K562 (cell line): ENCODE data around the gene PDE11A. TPM values are rescaled to one million over a fixed set of nuclear protein-coding genes. Genes with fewer than 3 reads are reported as not detected.

Experiments
- ATAC-seq: fragments of 200-7000 bp; cut with Tn5 transposase; 3 replicates; pipeline ENCODE4 v1.9.1; 2020; ENCODE audit warnings: moderate library complexity
- BruUV-seq: library from RNA; stranded (reverse); fragments of 400-500 nt; replicated peaks from 2 replicates; lab custom pipeline; 2021; lab: Mats Ljungman, UMichigan
- CTCF ChIA-PET: fragments of 300-600 bp; formaldehyde crosslinking; extraction: SDS; loops from one replicate; lab custom pipeline; 2021; ENCODE audit warnings: low intra/inter-chr PET ratio; lab: Yijun Ruan, JAX
- POLR2A ChIA-PET: fragments of 300-600, 350-650 bp; sonication (Branson Sonifier 250); formaldehyde crosslinking; extraction: SDS; loops from one replicate; lab custom pipeline; 2021; ENCODE audit warnings: antibody characterized with exemption, inconsistent platforms; lab: Yijun Ruan, JAX
- DNase-seq, 4 experiments: peaks; one replicate each; pipeline versions ENCODE4 v3.0.0 to v3.0.0-alpha.2; 2011 to 2018; ENCODE audit warnings: low spot score in 3 of 4, mixed read lengths in 3 of 4; ENCODE audit errors: extremely low read depth in 1 of 4
- FAIRE-seq: peaks from 2 replicates; lab custom pipeline; 2011; peaks lifted over from hg19 to GRCh38; lab: Jason Lieb, UNC
- H2AFZ ChIP-seq: 2 replicates; pipeline ENCODE4 v1.6.0; 2011; ENCODE audit warnings: low read depth, low read length, control low read depth, inconsistent platforms
- H3K27ac ChIP-seq: fragments of 200-600 bp; 3 replicates; pipeline ENCODE4 v1.8.0; 2011; ENCODE audit warnings: low read depth, mild to moderate bottlenecking, control low read depth, inconsistent platforms, low read length, moderate library complexity, mixed read lengths; ENCODE audit errors: extremely low read depth
- H3K27me3 ChIP-seq, 2 experiments: fragments of 300-600 bp in 1 of 2; 2 replicates in 1 of 2; 3 replicates in 1 of 2; pipeline versions ENCODE4 v1.6.0 to v1.8.0; 2011; ENCODE audit warnings: inconsistent platforms in 2 of 2, low read length in 2 of 2, mild to moderate bottlenecking in 1 of 2, mixed read lengths in 1 of 2, moderate library complexity in 1 of 2; ENCODE audit not compliant: control insufficient read depth in 2 of 2, insufficient read depth in 2 of 2
- H3K36me3 ChIP-seq: fragments of 300-600 bp; 3 replicates; pipeline ENCODE4 v1.8.0; 2011; ENCODE audit warnings: mild to moderate bottlenecking, low read length, inconsistent platforms; ENCODE audit not compliant: control insufficient read depth, insufficient read depth
- H3K4me1 ChIP-seq, 2 experiments: fragments of 200-600 bp in 1 of 2; replicated peaks in 1 of 2; 2 replicates in 1 of 2; 3 replicates in 1 of 2; pipeline versions ENCODE4 v1.5.1 to v1.8.0; 2011; ENCODE audit warnings: inconsistent platforms in 2 of 2, low read length in 2 of 2, mild to moderate bottlenecking in 1 of 2, mixed read lengths in 1 of 2, moderate library complexity in 1 of 2; ENCODE audit not compliant: control insufficient read depth in 2 of 2, insufficient read depth in 2 of 2
- H3K4me2 ChIP-seq: 2 replicates; pipeline ENCODE4 v1.6.1; 2011; ENCODE audit warnings: low read length, control low read depth, inconsistent platforms, mixed read lengths; ENCODE audit not compliant: insufficient read depth
- H3K4me3 ChIP-seq: fragments of 200-600 bp; sonication (generic), shearing (Covaris generic); 2 replicates; pipeline ENCODE4 v1.5.1; 2016; ENCODE audit warnings: control low read depth, inconsistent platforms
- H3K79me2 ChIP-seq: fragments of 200-600 bp; 3 replicates; pipeline ENCODE4 v1.8.0; 2011; ENCODE audit warnings: low read length, inconsistent platforms; ENCODE audit not compliant: control insufficient read depth, insufficient read depth
- H3K9ac ChIP-seq, 2 experiments: 2 replicates each; pipeline versions ENCODE4 v1.6.0 to v1.6.1; 2011; ENCODE audit warnings: low read depth in 2 of 2, low read length in 2 of 2, control low read depth in 1 of 2, inconsistent platforms in 1 of 2, mild to moderate bottlenecking in 1 of 2, mixed read lengths in 1 of 2; ENCODE audit not compliant: insufficient read depth in 1 of 2
- H3K9me1 ChIP-seq: one replicate; pipeline ENCODE4 v1.6.0; 2011; ENCODE audit warnings: inconsistent platforms, mild to moderate bottlenecking, low read length, moderate library complexity; ENCODE audit not compliant: control insufficient read depth, insufficient read depth
- H3K9me3 ChIP-seq: replicated peaks from 2 replicates; pipeline ENCODE4 v1.5.1; 2011; ENCODE audit warnings: low read depth, low read length, inconsistent platforms; ENCODE audit not compliant: control insufficient read depth, insufficient read depth
- H4K20me1 ChIP-seq: replicated peaks from 2 replicates; pipeline ENCODE4 v1.6.1; 2011; ENCODE audit warnings: low read length, inconsistent platforms, mixed read lengths; ENCODE audit not compliant: control insufficient read depth, insufficient read depth
- ARHGAP35 ChIP-seq: fragments of 450-650 bp; IDR thresholded peaks from 2 replicates; pipeline ENCODE4 v1.6.1; 2018; ENCODE audit not compliant: partially characterized antibody
- CEBPG ChIP-seq, 3 experiments: fragments of 200-800 bp in 1 of 3; sonication (Bioruptor generic) in 1 of 3; sonication (generic) in 1 of 3; formaldehyde crosslinking in 1 of 3; IDR thresholded peaks in 2 of 3; conservative IDR thresholded peaks in 1 of 3; 2 replicates each; pipeline versions ENCODE4 v1.6.1 to v1.8.0; 2016 to 2022; ENCODE audit warnings: missing compliant biosample characterization in 2 of 3, missing genetic modification characterization in 2 of 3, mild to moderate bottlenecking in 1 of 3, missing genetic modification reagents in 1 of 3
- FUS ChIP-seq: fragments of 200-400 bp; formaldehyde crosslinking; optimal IDR thresholded peaks from 2 replicates; pipeline ENCODE3; 2017; ENCODE audit warnings: low read depth, low read length
- HIVEP1 ChIP-seq: fragments of 250-450 bp; sonication (Bioruptor Pico); IDR thresholded peaks from 2 replicates; pipeline ENCODE4 v1.4.0; 2020; ENCODE audit warnings: mild to moderate bottlenecking
- KAT7 ChIP-seq: sonication (generic); formaldehyde crosslinking; IDR thresholded peaks from 2 replicates; pipeline ENCODE4 v1.8.0; 2022; ENCODE audit warnings: missing genetic modification reagents, mild to moderate bottlenecking, borderline replicate concordance
- MAZ ChIP-seq, 2 experiments: fragments of 450-650 bp in 1 of 2; sonication (generic) in 1 of 2; formaldehyde crosslinking; IDR thresholded peaks in 1 of 2; conservative IDR thresholded peaks in 1 of 2; 2 replicates each; pipeline versions ENCODE4 v1.4.0 to v1.5.0; 2020; ENCODE audit warnings: mild to moderate bottlenecking in 1 of 2, missing genetic modification reagents in 1 of 2
- NFATC3 ChIP-seq: fragments of 450-650 bp; IDR thresholded peaks from 2 replicates; pipeline ENCODE4 v1.6.1; 2017; ENCODE audit warnings: mild to moderate bottlenecking
- POU5F1 ChIP-seq: fragments of 150-350 bp; IDR thresholded peaks from 2 replicates; pipeline ENCODE4 v1.6.1; 2014; ENCODE audit warnings: borderline replicate concordance, low read length, low read depth, mild to moderate bottlenecking; ENCODE audit not compliant: partially characterized antibody
- RBFOX2 ChIP-seq: fragments of 200-400 bp; formaldehyde crosslinking; IDR thresholded peaks from 2 replicates; pipeline ENCODE4 v1.6.1; 2017; ENCODE audit warnings: low read depth, mild to moderate bottlenecking, low read length, moderate library complexity
- ZFP1 ChIP-seq: fragments of 450-650 bp; formaldehyde crosslinking; IDR thresholded peaks from 2 replicates; pipeline ENCODE4 v1.4.0; 2020; ENCODE audit warnings: mild to moderate bottlenecking, mixed read lengths
- ZNF239 ChIP-seq: fragments of 250-450 bp; sonication (Bioruptor Pico); IDR thresholded peaks from 2 replicates; pipeline ENCODE4 v1.4.0; 2020; ENCODE audit warnings: mild to moderate bottlenecking
- ZNF24 ChIP-seq: fragments of 450-650 bp; IDR thresholded peaks from 2 replicates; pipeline ENCODE4 v1.6.1; 2016
- ZNF347 ChIP-seq: fragments of 450-650 bp; formaldehyde crosslinking; IDR thresholded peaks from 2 replicates; pipeline ENCODE4 v1.4.0; 2020; ENCODE audit warnings: low read depth, mild to moderate bottlenecking, moderate library complexity
- ZNF79 ChIP-seq: fragments of 250-450 bp; sonication (Bioruptor Pico); IDR thresholded peaks from 2 replicates; pipeline ENCODE4 v1.4.0; 2020; ENCODE audit warnings: low read depth, mild to moderate bottlenecking, moderate library complexity
- WGBS: fragments of 100-300 bp; shearing (Covaris generic); methylation state at CpG from one replicate; pipeline ENCODE4 v1.1.6; 2016; ENCODE audit warnings: low coverage, mixed read lengths; ENCODE audit not compliant: insufficient coverage; ENCODE audit errors: missing lambda C conversion rate; 5-methylcytosine and 5-hydroxymethylcytosine counted together
- in situ Hi-C: fragments of 300-500 bp; cut with MboI; formaldehyde crosslinking; loops from 4 replicates; pipeline ENCODE4 v1.15.0; 2018; ENCODE audit warnings: inconsistent platforms, mixed read lengths
- intact Hi-C: fragments of 100-400 bp; cut with micrococcal nuclease; formaldehyde crosslinking; loops from 2 replicates; pipeline ENCODE4 v1.14.2; 2022
- polyA plus RNA-seq, 8 experiments: library from polyadenylated mRNA; depleted of rRNA in 4 of 8; stranded (reverse) in 5 of 8; unstranded in 3 of 8; fragments of >200 nt; fragmentation: Nextera tagmentation in 2 of 8; fragmentation: Illumina TruSeq in 1 of 8; extraction: Ambion mirVana in 2 of 8; extraction: Trizol in 1 of 8; gene quantifications; 2 replicates each; pipeline versions ENCODE4 v1.2.1 to v1.2.3, GENCODE V29; 2011 to 2014; ENCODE audit warnings: inconsistent platforms in 1 of 8, missing spikeins in 1 of 8
- total RNA-seq, 7 experiments: library from RNA; depleted of rRNA in 6 of 7; stranded (reverse); fragments of >200 nt in 6 of 7; fragmentation: Illumina TruSeq in 2 of 7; extraction: Trizol in 2 of 7; gene quantifications; 2 replicates each; pipeline versions ENCODE4 v1.2.1 to v1.2.3, GENCODE V29; 2011 to 2021; ENCODE audit warnings: low replicate concordance in 1 of 7
- TF ChIP-seq, protein P1 (sequence below): sonication (generic); formaldehyde crosslinking; IDR thresholded peaks from 2 replicates; pipeline ENCODE4 v1.8.0; 2022; ENCODE audit warnings: mild to moderate bottlenecking, missing genetic modification reagents
- TF ChIP-seq, protein P2 (sequence below): fragments of 250-450 bp; sonication (Bioruptor Pico); IDR thresholded peaks from 2 replicates; pipeline ENCODE4 v1.5.0; 2021; ENCODE audit warnings: mild to moderate bottlenecking, borderline replicate concordance
- TF ChIP-seq, protein P3 (sequence below): sonication (generic); formaldehyde crosslinking; IDR thresholded peaks from 2 replicates; pipeline ENCODE4 v1.8.1; 2023; ENCODE audit warnings: mild to moderate bottlenecking, missing genetic modification reagents

The PDE11A gene
- total and polyA plus RNA-seq, 9 of the 15 experiments (the other 6 are each of a cell fraction or from before 2014, with no cell fraction given): 3.2 to 22.1 (median 5.7) TPM

DNA sequence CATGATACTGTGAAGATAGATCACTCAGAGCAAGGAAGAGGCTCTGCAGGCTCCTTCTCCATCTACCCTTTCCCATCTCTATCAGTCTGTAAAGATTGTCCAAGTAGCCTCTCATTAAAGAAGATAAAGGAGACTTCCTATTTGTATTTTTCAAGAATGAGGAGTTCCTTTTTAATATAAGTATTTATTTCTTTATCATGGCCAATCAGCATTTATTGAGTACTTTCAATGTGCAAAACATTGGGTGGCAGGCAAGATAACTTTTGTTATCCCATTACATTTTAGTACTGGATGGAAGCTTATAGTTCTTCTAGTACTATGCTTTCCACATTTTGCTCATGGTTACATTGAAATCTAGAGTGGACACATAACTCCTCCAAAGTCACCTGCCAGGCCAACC is 3.6 kb upstream of the PDE11A start (continued):
- 0 out of 2 replicates have a peak, but pooled peaks have one; percentile 16 for TF ChIP-seq RBFOX2

DNA sequence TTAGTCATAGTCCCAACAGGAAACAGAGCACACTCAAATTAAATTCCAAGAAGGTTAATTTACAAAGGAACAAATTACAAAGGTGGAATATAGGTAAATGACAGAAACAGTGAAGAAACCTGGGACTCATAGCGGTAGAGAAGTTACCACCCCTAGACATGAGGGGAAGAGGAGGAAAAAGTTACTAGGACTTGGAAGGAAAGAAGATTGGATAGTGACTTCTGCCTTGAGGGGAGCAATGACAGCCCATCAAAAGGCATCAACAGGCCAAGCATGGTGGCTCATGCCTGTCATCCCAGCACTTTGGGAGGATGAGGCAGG is 2.4 kb upstream of the PDE11A start:
- Histone ChIP-seq H3K9me1 (no peaks in the 10 kb centered on the region), H4K20me1 (no peaks in the 10 kb centered on the region), H3K27ac (peak overlapping the region; percentile 58), H3K27me3 (no peaks in the 10 kb centered on the region), H3K9ac (peak overlapping the region in 1 of 2 experiments; percentile 52; a peak in 2 of 4 replicates), H3K36me3 (no peaks in the 10 kb centered on the region), H3K4me1 (peaks cover 27 to 50% of the 10 kb centered on the region in 2 experiments), H2AFZ (peak overlapping the region; percentile 78), H3K4me2 (peak overlapping the region; percentile 78), H3K4me3 (no peak overlapping the region), H3K79me2 (0 out of 3 replicates have a peak, but pooled peaks cover 3% of the 10 kb centered on the region), H3K9me3 (no peaks in the 10 kb centered on the region)
- POLR2A ChIA-PET: interaction anchor here (0.7 to 2.1 kb wide), 4 partner anchors 9 to 206 kb away, joined by 3 to 4 read pairs (median 4); no protein-coding TSS in a partner anchor
- CTCF ChIA-PET: interaction anchor here (0.6 kb wide), 1 partner anchor 147 kb away, joined by 3 read pairs; no protein-coding TSS in a partner anchor
- DNase-seq (no peak), FAIRE-seq (no peak), ATAC-seq (no peak)
- WGBS: 6% methylated on average over 1 of the region's 1 CpG
- intact Hi-C loops (no loop called here), in situ Hi-C loops (no loop called here)
- BruUV-seq: no TSS peak
- no peak for TF ChIP-seq POU5F1
- TF ChIP-seq MAZ (CRISPR knock-in tag; conservative IDR thresholded peaks at IDR 0.05 in 1 of 2, IDR thresholded peaks at IDR 0.05 in 1 of 2): 0 out of 4 replicates have a peak, but pooled peaks of 1 of the 2 experiments have one; percentile 11
- TF ChIP-seq, protein P1, sequence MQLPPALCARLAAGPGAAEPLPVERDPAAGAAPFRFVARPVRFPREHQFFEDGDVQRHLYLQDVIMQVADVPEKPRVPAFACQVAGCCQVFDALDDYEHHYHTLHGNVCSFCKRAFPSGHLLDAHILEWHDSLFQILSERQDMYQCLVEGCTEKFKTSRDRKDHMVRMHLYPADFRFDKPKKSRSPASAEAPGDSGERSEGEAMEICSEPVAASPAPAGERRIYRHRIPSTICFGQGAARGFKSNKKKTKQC: no peak
- TF ChIP-seq KAT7 (CRISPR knock-in tag): no peak
- no peak for TF ChIP-seq ZNF24
- TF ChIP-seq ZNF79 (CRISPR knock-in tag): no peak
- no peak for TF ChIP-seq CEBPG (CRISPR knock-in tag; IDR thresholded peaks at IDR 0.05)
- TF ChIP-seq CEBPG (tag; conservative IDR thresholded peaks at IDR 0.05 in 1 of 2, IDR thresholded peaks at IDR 0.05 in 1 of 2): no peak
- TF ChIP-seq HIVEP1 (CRISPR knock-in tag): no peak
- TF ChIP-seq, protein P2, sequence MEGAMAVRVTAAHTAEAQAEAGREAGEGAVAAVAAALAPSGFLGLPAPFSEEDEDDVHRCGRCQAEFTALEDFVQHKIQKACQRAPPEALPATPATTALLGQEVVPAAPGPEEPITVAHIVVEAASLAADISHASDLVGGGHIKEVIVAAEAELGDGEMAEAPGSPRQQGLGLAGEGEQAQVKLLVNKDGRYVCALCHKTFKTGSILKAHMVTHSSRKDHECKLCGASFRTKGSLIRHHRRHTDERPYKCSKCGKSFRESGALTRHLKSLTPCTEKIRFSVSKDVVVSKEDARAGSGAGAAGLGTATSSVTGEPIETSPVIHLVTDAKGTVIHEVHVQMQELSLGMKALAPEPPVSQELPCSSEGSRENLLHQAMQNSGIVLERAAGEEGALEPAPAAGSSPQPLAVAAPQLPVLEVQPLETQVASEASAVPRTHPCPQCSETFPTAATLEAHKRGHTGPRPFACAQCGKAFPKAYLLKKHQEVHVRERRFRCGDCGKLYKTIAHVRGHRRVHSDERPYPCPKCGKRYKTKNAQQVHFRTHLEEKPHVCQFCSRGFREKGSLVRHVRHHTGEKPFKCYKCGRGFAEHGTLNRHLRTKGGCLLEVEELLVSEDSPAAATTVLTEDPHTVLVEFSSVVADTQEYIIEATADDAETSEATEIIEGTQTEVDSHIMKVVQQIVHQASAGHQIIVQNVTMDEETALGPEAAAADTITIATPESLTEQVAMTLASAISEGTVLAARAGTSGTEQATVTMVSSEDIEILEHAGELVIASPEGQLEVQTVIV: peak; percentile 24; the same call in 1 of the 2 replicates
- TF ChIP-seq, protein P3, sequence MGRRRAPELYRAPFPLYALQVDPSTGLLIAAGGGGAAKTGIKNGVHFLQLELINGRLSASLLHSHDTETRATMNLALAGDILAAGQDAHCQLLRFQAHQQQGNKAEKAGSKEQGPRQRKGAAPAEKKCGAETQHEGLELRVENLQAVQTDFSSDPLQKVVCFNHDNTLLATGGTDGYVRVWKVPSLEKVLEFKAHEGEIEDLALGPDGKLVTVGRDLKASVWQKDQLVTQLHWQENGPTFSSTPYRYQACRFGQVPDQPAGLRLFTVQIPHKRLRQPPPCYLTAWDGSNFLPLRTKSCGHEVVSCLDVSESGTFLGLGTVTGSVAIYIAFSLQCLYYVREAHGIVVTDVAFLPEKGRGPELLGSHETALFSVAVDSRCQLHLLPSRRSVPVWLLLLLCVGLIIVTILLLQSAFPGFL: no peak
- 0 out of 2 replicates have a peak, but pooled peaks have one; percentile 6 for TF ChIP-seq ZFP1 (CRISPR knock-in tag)
- TF ChIP-seq ARHGAP35: no peak
- no peak for TF ChIP-seq NFATC3
- TF ChIP-seq FUS: no peak
- TF ChIP-seq ZNF239 (CRISPR knock-in tag): no peak
- no peak for TF ChIP-seq ZNF347 (CRISPR knock-in tag)
